Ectodermal cell (in vitro differentiated cells): ENCODE measurements around the gene LUC7L2.

ENCODE experiments used
- H3K27ac ChIP-seq: 2 replicates; pipeline ENCODE4 v1.7.0; 2013; ENCODE audit warnings: mild to moderate bottlenecking, low read depth, low read length; ENCODE audit not compliant: insufficient read depth, poor library complexity, severe bottlenecking
- H3K27me3 ChIP-seq: 2 replicates; pipeline ENCODE4 v1.7.0; 2013; ENCODE audit warnings: mild to moderate bottlenecking, low read length; ENCODE audit not compliant: insufficient read depth, control insufficient read depth, poor library complexity, severe bottlenecking
- H3K36me3 ChIP-seq: one replicate; pipeline ENCODE4 v1.7.0; 2013; ENCODE audit warnings: low read length; ENCODE audit not compliant: control insufficient read depth, insufficient read depth
- H3K4me1 ChIP-seq: one replicate; pipeline ENCODE4 v1.7.0; 2013; ENCODE audit warnings: low read length; ENCODE audit not compliant: control insufficient read depth, insufficient read depth
- H3K4me3 ChIP-seq: 2 replicates; pipeline ENCODE4 v1.7.0; 2013; ENCODE audit warnings: low read depth, low read length, control low read depth; ENCODE audit not compliant: insufficient read depth
- H3K9me3 ChIP-seq: 2 replicates; pipeline ENCODE4 v1.7.0; 2013; ENCODE audit warnings: mild to moderate bottlenecking, low read length, moderate library complexity; ENCODE audit not compliant: control insufficient read depth
- WGBS, 2 experiments: methylation state at CpG; one replicate each; pipeline ENCODE4 v1.1.7; 2013; ENCODE audit warnings: missing lambda C conversion rate in 2 of 2; 5-methylcytosine and 5-hydroxymethylcytosine counted together

The LUC7L2 gene

GRCh38 chr7:139334399-139335150 is 25.1 kb upstream of the LUC7L2 start:
- Histone ChIP-seq H3K4me1 (no peaks in the 10 kb centered on the region), H3K36me3 (no peaks in the 10 kb centered on the region), H3K27ac (no peak overlapping the region), H3K27me3 (peaks cover 7% of the 10 kb centered on the region), H3K4me3 (no peak overlapping the region), H3K9me3 (peaks cover 2% of the 10 kb centered on the region)
- WGBS, 2 experiments = 90 to 95% methylated on average over 4 of the region's 4 CpGs

- 93 to 97% methylated on average over 2 of the region's 2 CpGs for WGBS, 2 experiments
- H3K4me3 ChIP-seq = no peak overlapping the region
- peaks cover 5% of the 10 kb centered on the region for H3K4me1 ChIP-seq
- H3K27me3 ChIP-seq = peaks cover 7% of the 10 kb centered on the region
- peaks cover 3% of the 10 kb centered on the region for H3K9me3 ChIP-seq
- no peak overlapping the region for H3K27ac ChIP-seq
- H3K36me3 ChIP-seq = no peaks in the 10 kb centered on the region
These were observed 20.7 kb upstream of the LUC7L2 start for GRCh38 chr7:139339025-139339424.

- Histone ChIP-seq H3K36me3 (no peaks in the 10 kb centered on the region), H3K9me3 (peaks cover 3% of the 10 kb centered on the region), H3K4me1 (peaks cover 5% of the 10 kb centered on the region), H3K27ac (peak overlapping the region; percentile 100), H3K4me3 (peak overlapping the region; percentile 99), H3K27me3 (peaks cover 7% of the 10 kb centered on the region)
- WGBS, 2 experiments = 90 to 95% methylated on average over 13 of the region's 13 CpGs
These were observed 20.0 kb upstream of the LUC7L2 start for GRCh38 chr7:139339698-139340036.

GRCh38 chr7:139340037-139340807 is 19.5 kb upstream of the LUC7L2 start:
- peaks cover 3% of the 10 kb centered on the region for H3K9me3 ChIP-seq
- H3K4me3 ChIP-seq = peak overlapping the region; percentile 99
- H3K4me1 ChIP-seq = peaks cover 5% of the 10 kb centered on the region
- no peaks in the 10 kb centered on the region for H3K36me3 ChIP-seq
- peaks cover 7% of the 10 kb centered on the region for H3K27me3 ChIP-seq
- 4% methylated on average over 63 to 66 of the region's 66 CpGs for WGBS, 2 experiments
- peak overlapping the region; percentile 100 for H3K27ac ChIP-seq

GRCh38 chr7:139340808-139341057 is 19.0 kb upstream of the LUC7L2 start:
- Histone ChIP-seq H3K4me1 (peaks cover 5% of the 10 kb centered on the region), H3K27ac (peak overlapping the region; percentile 100), H3K36me3 (no peaks in the 10 kb centered on the region), H3K27me3 (peaks cover 7% of the 10 kb centered on the region), H3K4me3 (peak overlapping the region; percentile 99), H3K9me3 (peaks cover 3% of the 10 kb centered on the region)
- 0% methylated on average over 8 of the region's 9 CpGs for WGBS, 2 experiments

- Histone ChIP-seq H3K4me1 (peaks cover 5% of the 10 kb centered on the region), H3K4me3 (peak within 1 kb of the TSS; percentile 99), H3K27me3 (peaks cover 7% of the 10 kb centered on the region), H3K27ac (peak within 1 kb of the TSS; percentile 100), H3K9me3 (peaks cover 3% of the 10 kb centered on the region), H3K36me3 (no peaks in the 10 kb centered on the region)
- 0% methylated on average over 54 of the region's 54 CpGs for WGBS, 2 experiments
These were observed 18.5 kb upstream of the LUC7L2 start, which contains the start of gene FMC1 for GRCh38 chr7:139341058-139341775. Gene FMC1, plus strand, starts transcription at chr7:139341337. Its CDS starts 48 bp downstream, at chr7:139341385.

GRCh38 chr7:139341776-139342226 is 17.9 kb upstream of the LUC7L2 start:
- Histone ChIP-seq H3K9me3 (peaks cover 3% of the 10 kb centered on the region), H3K36me3 (no peaks in the 10 kb centered on the region), H3K4me3 (peak overlapping the region; percentile 99), H3K27ac (peak overlapping the region; percentile 100), H3K4me1 (peaks cover 5% of the 10 kb centered on the region), H3K27me3 (peaks cover 7% of the 10 kb centered on the region)
- WGBS, 2 experiments = 0 to 5% methylated on average over 9 of the region's 9 CpGs

- H3K9me3 ChIP-seq = no peaks in the 10 kb centered on the region
- no peak overlapping the region for H3K4me3 ChIP-seq
- WGBS, 2 experiments = 100% methylated on average over 1 of the region's 1 CpG; no CpG with 5 or more reads in 1 of the 2 experiments
These were observed 14.7 kb upstream of the LUC7L2 start for GRCh38 chr7:139345042-139345441.

GRCh38 chr7:139351027-139351426 is 8.7 kb upstream of the LUC7L2 start:
- WGBS, 2 experiments = 94% methylated on average over 2 of the region's 2 CpGs
- Histone ChIP-seq H3K4me3 (no peak overlapping the region), H3K27ac (no peak overlapping the region), H3K27me3 (no peaks in the 10 kb centered on the region), H3K36me3 (no peaks in the 10 kb centered on the region), H3K4me1 (no peaks in the 10 kb centered on the region), H3K9me3 (no peaks in the 10 kb centered on the region)

More at GRCh38 chr7:139345042-139345441, 14.7 kb upstream of the LUC7L2 start:
- Histone ChIP-seq H3K27ac (no peak overlapping the region), H3K36me3 (no peaks in the 10 kb centered on the region), H3K4me1 (peaks cover 5% of the 10 kb centered on the region), H3K27me3 (no peaks in the 10 kb centered on the region)

- Histone ChIP-seq H3K4me1 (no peaks in the 10 kb centered on the region), H3K36me3 (no peaks in the 10 kb centered on the region), H3K4me3 (no peak overlapping the region), H3K9me3 (no peaks in the 10 kb centered on the region), H3K27ac (no peak overlapping the region), H3K27me3 (no peaks in the 10 kb centered on the region)
- WGBS, 2 experiments = 89 to 93% methylated on average over 2 of the region's 2 CpGs
These were observed 5.0 kb upstream of the LUC7L2 start for GRCh38 chr7:139354729-139355128.
